Activated B cell treated with CpG ODN at 0.5 μM for 24 hours (primary cell): ENCODE measurements around the gene RBMS1. TPM values are rescaled to one million over a fixed set of nuclear protein-coding genes. Genes with fewer than 3 reads are reported as not detected.

Experiments
- ATAC-seq: fragments of 200-7000 bp; cut with Tn5 transposase; one replicate; pipeline ENCODE4 v1.10.0; 2021; ENCODE audit warnings: low read depth, mild to moderate bottlenecking, moderate library complexity
- CTCF ChIA-PET: fragments of 350-600 bp; sonication (Branson Sonifier 250); formaldehyde crosslinking; loops from one replicate; lab custom pipeline; 2021; ENCODE audit warnings: antibody characterized with exemption; lab: Charles Lee
- POLR2A ChIA-PET: fragments of 350-600 bp; sonication (Branson Sonifier 250); formaldehyde crosslinking; loops from one replicate; lab custom pipeline; 2021; ENCODE audit warnings: antibody characterized with exemption; lab: Charles Lee
- DNase-seq: peaks from one replicate; pipeline ENCODE4 v3.0.0; 2022
- H3K27ac Mint-ChIP-seq: one replicate; pipeline ENCODE4 v1.8.0; 2020; ENCODE audit warnings: mixed read lengths
- H3K27me3 Mint-ChIP-seq: one replicate; pipeline ENCODE4 v1.8.0; 2021; ENCODE audit warnings: mixed read lengths
- H3K36me3 Mint-ChIP-seq: one replicate; pipeline ENCODE4 v1.8.0; 2021; ENCODE audit warnings: low read depth, mixed read lengths
- H3K4me1 Mint-ChIP-seq: one replicate; pipeline ENCODE4 v1.8.0; 2021; ENCODE audit warnings: mixed read lengths
- H3K4me3 Mint-ChIP-seq: one replicate; pipeline ENCODE4 v1.8.0; 2020; ENCODE audit warnings: mild to moderate bottlenecking, mixed read lengths
- H3K9me3 Mint-ChIP-seq: one replicate; pipeline ENCODE4 v1.8.0; 2020; ENCODE audit warnings: mixed read lengths
- intact Hi-C: fragments of 100-400 bp; cut with micrococcal nuclease; formaldehyde crosslinking; loops from one replicate; pipeline ENCODE4 v1.15.1; 2024
- total RNA-seq: library from RNA; stranded (reverse); gene quantifications from 2 replicates; pipeline ENCODE4 v1.2.3, GENCODE V29; 2022
- TF ChIP-seq, protein P1 (sequence below): fragments of 200-600 bp; IDR thresholded peaks from one replicate; pipeline ENCODE4 v1.8.0; 2022; ENCODE audit warnings: antibody characterized with exemption, mild to moderate bottlenecking

The RBMS1 gene
- total RNA-seq, 1 donor from 2014 or later, result 30.9 TPM

DNA sequence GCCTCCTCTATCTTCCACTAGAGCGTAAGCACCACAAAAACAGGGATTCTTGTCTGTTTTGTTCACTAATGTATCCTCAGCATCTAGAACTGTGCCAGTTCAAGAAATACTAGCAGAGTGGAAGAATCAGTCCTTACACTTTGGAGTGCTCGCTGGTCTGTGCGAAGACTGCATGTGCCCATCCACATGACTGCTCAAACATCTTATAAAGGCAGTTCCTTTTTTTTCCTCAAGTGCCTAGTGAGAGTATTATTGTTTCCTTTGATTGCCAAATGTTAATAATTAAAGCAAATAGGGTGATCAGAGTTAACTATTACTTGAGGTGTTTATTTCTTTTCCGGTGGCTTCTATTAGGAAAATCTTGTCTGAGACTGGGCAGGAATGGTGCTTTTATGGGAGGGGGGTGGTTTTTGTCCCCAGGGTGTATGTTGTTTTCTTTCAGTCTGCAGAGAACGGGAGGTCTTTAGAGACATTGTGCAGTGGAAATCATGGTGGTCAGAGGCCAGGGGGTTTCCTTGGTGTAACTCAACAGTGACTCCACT is 247.9 kb downstream of the RBMS1 start:
- ChIA-PET CTCF (no interaction called here), POLR2A (no interaction called here)
- ATAC-seq (no peak), DNase-seq (no peak)
- H3K4me3 Mint-ChIP-seq, result no peak overlapping the region
- TF ChIP-seq, protein P1, sequence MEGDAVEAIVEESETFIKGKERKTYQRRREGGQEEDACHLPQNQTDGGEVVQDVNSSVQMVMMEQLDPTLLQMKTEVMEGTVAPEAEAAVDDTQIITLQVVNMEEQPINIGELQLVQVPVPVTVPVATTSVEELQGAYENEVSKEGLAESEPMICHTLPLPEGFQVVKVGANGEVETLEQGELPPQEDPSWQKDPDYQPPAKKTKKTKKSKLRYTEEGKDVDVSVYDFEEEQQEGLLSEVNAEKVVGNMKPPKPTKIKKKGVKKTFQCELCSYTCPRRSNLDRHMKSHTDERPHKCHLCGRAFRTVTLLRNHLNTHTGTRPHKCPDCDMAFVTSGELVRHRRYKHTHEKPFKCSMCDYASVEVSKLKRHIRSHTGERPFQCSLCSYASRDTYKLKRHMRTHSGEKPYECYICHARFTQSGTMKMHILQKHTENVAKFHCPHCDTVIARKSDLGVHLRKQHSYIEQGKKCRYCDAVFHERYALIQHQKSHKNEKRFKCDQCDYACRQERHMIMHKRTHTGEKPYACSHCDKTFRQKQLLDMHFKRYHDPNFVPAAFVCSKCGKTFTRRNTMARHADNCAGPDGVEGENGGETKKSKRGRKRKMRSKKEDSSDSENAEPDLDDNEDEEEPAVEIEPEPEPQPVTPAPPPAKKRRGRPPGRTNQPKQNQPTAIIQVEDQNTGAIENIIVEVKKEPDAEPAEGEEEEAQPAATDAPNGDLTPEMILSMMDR, result no peak
- intact Hi-C loops, result no loop called here
- no peaks in the 10 kb centered on the region for H3K27me3 Mint-ChIP-seq
- H3K36me3 Mint-ChIP-seq, result no peaks in the 10 kb centered on the region
- H3K9me3 Mint-ChIP-seq, result no peaks in the 10 kb centered on the region
- H3K27ac Mint-ChIP-seq, result no peak overlapping the region
- H3K4me1 Mint-ChIP-seq, result no peaks in the 10 kb centered on the region

DNA sequence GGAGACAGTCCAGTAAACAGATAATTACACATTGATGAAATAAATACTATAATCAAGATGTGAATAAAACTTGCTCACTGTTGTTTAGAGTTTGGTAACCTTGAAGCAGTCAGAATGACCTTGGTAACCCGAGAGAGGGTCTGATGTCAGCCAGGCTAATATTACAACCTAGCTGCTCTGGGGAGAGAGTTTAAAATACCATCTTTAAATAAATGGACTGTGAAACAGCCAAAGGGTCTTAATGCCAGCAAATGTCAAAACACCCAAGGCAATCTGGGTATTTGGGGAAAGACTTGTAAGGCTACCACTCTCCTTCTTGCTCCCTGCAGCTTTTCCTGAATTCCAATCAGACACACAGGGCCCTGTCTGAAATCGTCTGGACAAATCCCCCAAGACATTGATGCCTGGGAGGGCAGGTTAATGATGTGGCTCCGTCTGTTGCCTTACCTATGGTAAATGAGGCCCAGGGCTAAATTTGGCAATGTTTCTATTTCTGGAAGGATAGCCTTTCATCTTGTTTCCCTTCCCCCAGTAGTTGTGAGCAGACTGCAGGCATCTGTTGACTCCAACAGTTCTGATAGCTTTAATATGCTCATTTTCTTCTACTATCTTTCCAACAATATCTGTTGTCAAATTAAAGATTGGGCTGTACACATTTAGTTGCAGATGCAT is 250.6 kb downstream of the RBMS1 start:
- H3K9me3 Mint-ChIP-seq, result no peaks in the 10 kb centered on the region
- no peak for DNase-seq
- intact Hi-C loops, result no loop called here
- H3K4me3 Mint-ChIP-seq, result no peak overlapping the region
- ChIA-PET CTCF (no interaction called here), POLR2A (no interaction called here)
- H3K27me3 Mint-ChIP-seq, result no peaks in the 10 kb centered on the region
- H3K27ac Mint-ChIP-seq, result no peak overlapping the region
- no peaks in the 10 kb centered on the region for H3K4me1 Mint-ChIP-seq
- H3K36me3 Mint-ChIP-seq, result no peaks in the 10 kb centered on the region
- no peak for ATAC-seq
- TF ChIP-seq, protein P1, result no peak

GRCh38 chr2:160241251-160242137 is 252.1 kb downstream of the RBMS1 start:
- intact Hi-C loops, result no loop called here
- H3K36me3 Mint-ChIP-seq, result no peaks in the 10 kb centered on the region
- H3K4me3 Mint-ChIP-seq, result no peak overlapping the region
- CTCF ChIA-PET, result no interaction called here
- DNase-seq (no peak), ATAC-seq (no peak)
- H3K27ac Mint-ChIP-seq, result no peak overlapping the region
- H3K27me3 Mint-ChIP-seq, result peaks cover 3% of the 10 kb centered on the region
- no peaks in the 10 kb centered on the region for H3K9me3 Mint-ChIP-seq
- no peaks in the 10 kb centered on the region for H3K4me1 Mint-ChIP-seq
- TF ChIP-seq, protein P1, result no peak
- POLR2A ChIA-PET, result no interaction called here

- ATAC-seq (no peak), DNase-seq (no peak)
- Mint-ChIP-seq H3K4me1 (no peaks in the 10 kb centered on the region), H3K27ac (no peak overlapping the region), H3K9me3 (no peaks in the 10 kb centered on the region), H3K36me3 (no peaks in the 10 kb centered on the region), H3K4me3 (no peak overlapping the region), H3K27me3 (peaks cover 6% of the 10 kb centered on the region)
- POLR2A ChIA-PET, result no interaction called here
- intact Hi-C loops, result no loop called here
- CTCF ChIA-PET, result no interaction called here
- TF ChIP-seq, protein P1, result no peak
Observed at GRCh38 chr2:160239436-160239835, 254.2 kb downstream of the RBMS1 start.

- Mint-ChIP-seq H3K27ac (no peak overlapping the region), H3K27me3 (peaks cover 9% of the 10 kb centered on the region), H3K4me3 (no peak overlapping the region), H3K4me1 (no peaks in the 10 kb centered on the region), H3K36me3 (no peaks in the 10 kb centered on the region), H3K9me3 (no peaks in the 10 kb centered on the region)
- ChIA-PET CTCF (interaction anchor here (1.6 kb wide), 1 partner anchor 13 kb away, joined by 6 read pairs; no protein-coding TSS in a partner anchor), POLR2A (no interaction called here)
- intact Hi-C loops, result no loop called here
- DNase-seq (no peak), ATAC-seq (no peak)
- TF ChIP-seq, protein P1, result no peak
Observed at GRCh38 chr2:160238392-160238791, 255.2 kb downstream of the RBMS1 start.
